Stomach (tissue), 9 donors: Measurements from ENCODE around the gene HAUS6. TPM values are rescaled to one million over a fixed set of nuclear protein-coding genes. Genes with fewer than 3 reads are reported as not detected.
"Not testable (repeated sequence)": the region's sequence is repeated elsewhere in the genome, so short reads cannot be mapped to it uniquely, and the experiment has no call there.

Experiments used
- DNase-seq, 2 donors: peaks; one replicate each; pipeline versions ENCODE4 v3.0.0 to v3.0.0-alpha.2; 2013 to 2019
- H3K27ac ChIP-seq, 5 donors: fragments of 200-600 bp in 4 of 5; sonication (generic) in 4 of 5; one replicate each; pipeline ENCODE4 v1.5.1; 2013 to 2019; ENCODE audit warnings: mild to moderate bottlenecking in 1 of 5, moderate library complexity in 1 of 5
- H3K27me3 ChIP-seq, 3 donors: fragments of 200-600 bp; sonication (generic); one replicate each; pipeline ENCODE4 v1.5.1; 2017 to 2019; ENCODE audit warnings: mixed run types in 1 of 3
- H3K36me3 ChIP-seq, 4 donors: fragments of 200-600 bp; sonication (generic); 1 replicate in 3 of 4; 2 replicates in 1 of 4; pipeline ENCODE4 v1.5.1; 2016 to 2019
- H3K4me1 ChIP-seq, 4 donors: fragments of 200-600 bp; sonication (generic); one replicate each; pipeline ENCODE4 v1.5.1; 2016 to 2019
- H3K4me3 ChIP-seq, 4 donors: fragments of 200-600 bp; sonication (generic) in 3 of 4; one replicate each; pipeline ENCODE4 v1.5.1; 2016 to 2019; ENCODE audit warnings: mild to moderate bottlenecking in 1 of 4
- H3K9me3 ChIP-seq, 4 donors: fragments of 200-600 bp; sonication (generic); one replicate each; pipeline ENCODE4 v1.5.1; 2016 to 2019
- EP300 ChIP-seq: sonication (generic); formaldehyde crosslinking; IDR thresholded peaks from one replicate; pipeline ENCODE4 v1.6.1; 2017; ENCODE audit warnings: antibody characterized with exemption
- POLR2A ChIP-seq, 4 donors: fragments of 450-650 bp; IDR thresholded peaks; one replicate each; pipeline ENCODE4 v1.6.1; 2016; ENCODE audit warnings: antibody characterized with exemption in 4 of 4, control low read depth in 2 of 4, mild to moderate bottlenecking in 1 of 4, moderate library complexity in 1 of 4
- POLR2AphosphoS5 ChIP-seq, 3 donors: sonication (generic); formaldehyde crosslinking; IDR thresholded peaks; one replicate each; pipeline ENCODE4 v1.6.1; 2016; ENCODE audit warnings: antibody characterized with exemption in 3 of 3
- WGBS, 5 donors: extraction: QIAGEN DNeasy Blood & Tissue Kit in 3 of 5; methylation state at CpG; one replicate each; pipeline versions ENCODE4 v1.1.5 to v1.1.7; 2013 to 2018; 5-methylcytosine and 5-hydroxymethylcytosine counted together
- intact Hi-C: fragments of 100-400 bp; cut with DNase I; formaldehyde crosslinking; loops from one replicate; pipeline ENCODE4 v1.15.1; 2023; ENCODE audit warnings: low total_unique reads
- polyA plus RNA-seq, 3 donors: library from polyadenylated mRNA; stranded (reverse); fragments of 200-250 nt; gene quantifications; one replicate each; pipeline ENCODE4 v1.2.3, GENCODE V29; 2013
- total RNA-seq, 5 donors: library from RNA; depleted of rRNA; stranded (reverse); fragments of >200 nt; gene quantifications; one replicate each; pipeline versions ENCODE4 v1.1.0 to v1.2.3, GENCODE V29; 2014 to 2016
- TF ChIP-seq, protein P1 (sequence below), 7 experiments: fragments of 450-650 bp in 4 of 7; fragments of 200-600 bp in 3 of 7; sonication (generic) in 3 of 7; IDR thresholded peaks; one replicate each; pipeline ENCODE4 v1.5.1; 2016 to 2019; ENCODE audit warnings: antibody characterized with exemption in 7 of 7, control low read depth in 2 of 7, mild to moderate bottlenecking in 1 of 7
- donor health status: healthy with polysubstance abuse.
- donor health status: Bipolar disorder and iron deficiency.
- donor health status: healthy.

The HAUS6 gene
- total and polyA plus RNA-seq, 8 donors = 1.7 to 32.1 (median 3.5) TPM

DNA sequence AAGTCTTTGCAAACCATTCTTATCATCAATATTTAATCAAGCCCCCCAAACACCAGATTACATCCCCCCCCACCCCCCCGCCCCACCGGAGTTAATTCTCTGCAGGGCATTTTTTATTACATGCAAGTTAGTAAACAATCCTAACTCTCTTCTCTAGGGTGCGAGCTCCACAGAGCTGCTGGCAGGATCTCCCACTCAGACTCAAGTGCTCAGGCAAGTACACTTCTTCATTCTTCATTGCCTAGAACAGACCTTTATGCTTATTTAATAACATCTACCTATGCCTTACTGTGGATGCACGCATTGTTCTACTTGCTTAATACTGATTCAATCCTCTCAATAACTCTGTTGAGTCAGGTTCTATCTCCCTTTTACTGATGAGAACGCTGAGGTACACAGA is 79.6 kb downstream of the HAUS6 start:
- Histone ChIP-seq H3K27me3 (no peaks in the 10 kb centered on the region), H3K36me3 (no peaks in the 10 kb centered on the region), H3K27ac (no peak overlapping the region), H3K4me3 (no peak overlapping the region), H3K9me3 (no peaks in the 10 kb centered on the region), H3K4me1 (no peaks in the 10 kb centered on the region)
- 54 to 81% (median 66%) methylated on average over 5 of the region's 5 CpGs for WGBS, 5 donors
- no peak for DNase-seq
- intact Hi-C loops = loop anchor here (10.0 kb wide), 1 partner anchor 578 kb away; no protein-coding TSS in a partner anchor
- TF ChIP-seq, protein P1, sequence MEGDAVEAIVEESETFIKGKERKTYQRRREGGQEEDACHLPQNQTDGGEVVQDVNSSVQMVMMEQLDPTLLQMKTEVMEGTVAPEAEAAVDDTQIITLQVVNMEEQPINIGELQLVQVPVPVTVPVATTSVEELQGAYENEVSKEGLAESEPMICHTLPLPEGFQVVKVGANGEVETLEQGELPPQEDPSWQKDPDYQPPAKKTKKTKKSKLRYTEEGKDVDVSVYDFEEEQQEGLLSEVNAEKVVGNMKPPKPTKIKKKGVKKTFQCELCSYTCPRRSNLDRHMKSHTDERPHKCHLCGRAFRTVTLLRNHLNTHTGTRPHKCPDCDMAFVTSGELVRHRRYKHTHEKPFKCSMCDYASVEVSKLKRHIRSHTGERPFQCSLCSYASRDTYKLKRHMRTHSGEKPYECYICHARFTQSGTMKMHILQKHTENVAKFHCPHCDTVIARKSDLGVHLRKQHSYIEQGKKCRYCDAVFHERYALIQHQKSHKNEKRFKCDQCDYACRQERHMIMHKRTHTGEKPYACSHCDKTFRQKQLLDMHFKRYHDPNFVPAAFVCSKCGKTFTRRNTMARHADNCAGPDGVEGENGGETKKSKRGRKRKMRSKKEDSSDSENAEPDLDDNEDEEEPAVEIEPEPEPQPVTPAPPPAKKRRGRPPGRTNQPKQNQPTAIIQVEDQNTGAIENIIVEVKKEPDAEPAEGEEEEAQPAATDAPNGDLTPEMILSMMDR (IDR thresholded peaks at IDR 0.05) = no peak
- TF ChIP-seq EP300 (no peak), POLR2A (IDR thresholded peaks at IDR 0.05) (no peak), POLR2AphosphoS5 (IDR thresholded peaks at IDR 0.05) (no peak)

DNA sequence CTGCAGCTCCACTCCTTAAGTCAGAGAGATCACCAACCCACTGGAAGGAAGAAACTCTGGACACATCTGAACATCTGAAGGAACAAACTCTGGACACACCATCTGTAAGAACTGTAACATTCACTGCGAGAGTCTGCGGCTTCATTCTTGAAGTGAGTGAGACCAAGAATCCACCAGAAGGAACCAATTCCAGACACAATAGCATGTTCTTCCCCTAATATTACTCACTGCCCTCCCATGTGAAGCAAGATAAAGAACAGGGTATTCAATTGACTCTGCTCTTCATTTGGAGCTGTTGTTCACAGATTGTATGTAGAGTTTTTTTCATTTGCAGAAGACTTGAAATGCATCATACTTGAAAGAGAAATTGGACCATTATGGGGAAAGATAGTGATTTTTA is 80.5 kb downstream of the HAUS6 start:
- TF ChIP-seq, protein P1 (IDR thresholded peaks at IDR 0.05) = no peak
- TF ChIP-seq EP300 = no peak
- no peak for TF ChIP-seq POLR2A (IDR thresholded peaks at IDR 0.05)
- TF ChIP-seq POLR2AphosphoS5 (IDR thresholded peaks at IDR 0.05) = no peak
- H3K4me1 ChIP-seq = no peaks in the 10 kb centered on the region
- no peak overlapping the region for H3K27ac ChIP-seq
- no peak overlapping the region for H3K4me3 ChIP-seq
- H3K36me3 ChIP-seq = no peaks in the 10 kb centered on the region
- H3K27me3 ChIP-seq = no peaks in the 10 kb centered on the region
- 91 to 100% (median 95%) methylated on average over 2 of the region's 2 CpGs for WGBS, 5 donors
- DNase-seq = no peak
- intact Hi-C loops = loop anchor here (10.0 kb wide), 1 partner anchor 577 kb away; no protein-coding TSS in a partner anchor
- H3K9me3 ChIP-seq = no peaks in the 10 kb centered on the region

DNA sequence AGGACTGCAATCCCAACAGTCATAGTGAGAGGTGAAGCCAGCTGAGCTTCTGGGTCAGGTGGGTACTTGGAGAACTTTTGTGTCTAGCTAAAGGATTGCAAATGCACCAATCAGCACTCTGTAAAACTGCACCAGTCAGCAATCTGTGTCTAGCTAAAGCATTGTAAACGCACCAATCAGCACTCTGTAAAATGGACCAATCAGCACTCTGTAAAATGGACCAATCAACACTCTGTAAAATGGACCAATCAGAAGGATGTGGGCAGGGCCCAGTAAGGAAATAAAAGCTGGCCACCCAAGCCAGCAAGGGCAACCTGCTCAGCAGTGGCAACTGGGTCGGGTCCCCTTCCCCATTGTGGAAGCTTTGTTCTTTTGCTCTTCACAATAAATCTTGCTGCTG is 81.1 kb downstream of the HAUS6 start:
- not testable (repeated sequence) for H3K4me3 ChIP-seq, H3K4me1 ChIP-seq, H3K27me3 ChIP-seq, H3K36me3 ChIP-seq, DNase-seq, H3K27ac ChIP-seq, H3K9me3 ChIP-seq
- intact Hi-C loops = loop anchor here (10.0 kb wide), 1 partner anchor 577 kb away; no protein-coding TSS in a partner anchor
- WGBS, 5 donors = 91 to 100% (median 97%) methylated on average over 2 of the region's 2 CpGs

DNA sequence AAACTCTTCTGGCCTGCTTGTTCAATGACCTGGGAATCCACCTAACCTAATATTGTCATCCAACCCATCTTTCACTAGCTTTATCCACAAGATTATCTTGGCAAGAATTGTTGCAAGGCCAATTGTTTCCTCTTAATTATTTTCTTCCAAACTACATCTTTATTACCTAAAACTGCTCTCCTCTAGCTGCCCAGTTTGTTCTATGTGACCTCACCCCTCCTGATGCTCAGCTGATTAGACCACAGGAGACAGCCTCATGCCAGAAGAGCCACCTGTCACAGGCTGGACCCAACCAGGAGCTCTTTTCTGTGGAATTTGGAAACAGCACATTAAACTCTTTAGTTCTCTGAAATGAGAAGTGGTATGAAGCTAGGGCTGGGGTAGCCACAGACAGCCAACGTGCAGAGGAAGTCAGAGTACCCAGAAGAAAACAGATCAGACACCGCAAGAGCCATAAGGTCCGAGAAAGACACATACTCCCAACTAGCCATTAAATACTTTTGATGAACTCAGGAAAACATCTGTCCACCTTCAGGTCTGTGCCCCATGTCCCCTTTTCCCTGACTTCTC is 81.7 kb downstream of the HAUS6 start:
- Histone ChIP-seq H3K36me3 (no peaks in the 10 kb centered on the region), H3K9me3 (no peaks in the 10 kb centered on the region), H3K4me1 (no peaks in the 10 kb centered on the region), H3K27ac (no peak overlapping the region), H3K4me3 (no peak overlapping the region), H3K27me3 (no peaks in the 10 kb centered on the region)
- no peak for DNase-seq
- no peak for TF ChIP-seq POLR2A (IDR thresholded peaks at IDR 0.05)
- TF ChIP-seq EP300 = no peak
- no peak for TF ChIP-seq POLR2AphosphoS5 (IDR thresholded peaks at IDR 0.05)
- TF ChIP-seq, protein P1 (IDR thresholded peaks at IDR 0.05) = no peak
- intact Hi-C loops = loop anchor here (10.0 kb wide), 1 partner anchor 576 kb away; no protein-coding TSS in a partner anchor
- WGBS, 5 donors = 81 to 84% (median 83%) methylated on average over 3 of the region's 3 CpGs

DNA sequence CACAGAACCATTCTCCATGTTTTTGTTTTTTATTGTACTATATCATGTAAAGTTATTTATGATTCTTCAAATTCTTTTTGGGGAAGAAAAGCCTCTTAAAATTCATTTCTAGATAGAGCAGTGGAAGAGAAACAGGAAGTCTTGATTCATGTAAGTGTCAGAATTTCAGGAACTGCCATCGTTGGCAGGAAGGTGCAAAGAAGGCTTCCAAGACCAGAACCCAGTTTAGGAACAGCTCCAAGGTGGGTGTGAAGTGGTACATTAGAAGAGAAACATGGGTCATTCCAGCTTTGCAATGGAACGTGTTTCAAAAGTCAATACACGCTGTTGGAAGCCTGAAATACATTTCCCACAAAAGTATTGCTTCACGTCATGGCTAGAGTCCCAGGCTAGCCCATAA is 84.5 kb downstream of the HAUS6 start:
- WGBS, 5 donors = 43 to 73% (median 66%) methylated on average over 4 of the region's 4 CpGs
- intact Hi-C loops = no loop called here
- no peak for DNase-seq
- H3K4me3 ChIP-seq = no peak overlapping the region
- no peaks in the 10 kb centered on the region for H3K27me3 ChIP-seq
- H3K9me3 ChIP-seq = no peaks in the 10 kb centered on the region
- H3K27ac ChIP-seq = no peak overlapping the region
- TF ChIP-seq POLR2A (IDR thresholded peaks at IDR 0.05) = no peak
- TF ChIP-seq, protein P1 (IDR thresholded peaks at IDR 0.05) = no peak
- TF ChIP-seq EP300 = no peak
- TF ChIP-seq POLR2AphosphoS5 (IDR thresholded peaks at IDR 0.05) = no peak
- H3K36me3 ChIP-seq = no peaks in the 10 kb centered on the region
- H3K4me1 ChIP-seq = peaks cover 0 to 1% (median under 1%) of the 10 kb centered on the region in 4 donors
